ENCODE results near the gene PRKCA. TPM values are rescaled to one million over a fixed set of nuclear protein-coding genes. Genes with fewer than 3 reads are reported as not detected.

The PRKCA gene
- total RNA-seq, 2 experiments from 2014 or later, result 63.1 to 68.9 TPM

DNA sequence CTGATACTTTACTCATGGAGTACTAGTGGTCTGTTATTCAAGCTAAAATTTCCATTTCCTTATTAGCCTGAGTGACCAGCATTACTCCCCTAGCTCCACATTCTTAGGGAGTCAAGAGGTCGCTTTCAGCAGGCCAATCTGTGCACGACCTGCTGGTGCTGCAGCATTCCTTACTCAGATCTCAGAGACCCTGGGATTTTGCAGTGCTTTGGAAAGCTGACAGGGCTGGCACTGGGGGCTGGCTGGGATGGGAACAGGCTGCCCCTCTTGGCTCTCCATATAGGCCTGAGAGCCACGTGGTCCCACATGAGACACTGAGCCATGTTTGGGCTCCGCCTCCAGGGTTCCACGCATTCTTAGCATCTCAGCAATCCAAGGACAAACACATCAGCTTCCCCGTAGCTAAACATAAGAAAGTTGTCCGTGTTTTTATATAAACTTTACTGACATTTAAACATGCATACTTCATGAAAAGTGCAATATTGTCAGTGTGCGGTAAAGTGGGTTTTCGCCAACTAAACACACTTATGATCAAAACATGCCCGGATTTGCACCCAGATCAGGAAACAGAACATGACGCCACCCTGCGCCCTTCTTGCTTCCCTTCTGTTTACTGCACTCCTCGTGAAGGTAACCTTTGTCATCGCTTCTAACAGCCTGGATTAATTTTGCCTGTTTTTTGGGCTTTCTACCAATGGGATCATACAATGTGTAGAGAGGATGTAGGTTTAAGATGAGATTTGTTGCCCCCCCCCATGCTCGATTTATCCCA, 278.0 kb downstream of the PRKCA start:
- Mint-ChIP-seq H3K27ac (no peak overlapping the region), H3K27me3 (no peaks in the 10 kb centered on the region), H3K36me3 (peaks cover 9% of the 10 kb centered on the region), H3K4me1 (peaks cover 4% of the 10 kb centered on the region), H3K4me3 (no peak overlapping the region), H3K9me3 (ENCODE audit: low read depth) (peaks cover 5% of the 10 kb centered on the region)
- DNase-seq, result no peak
- CTCF ChIA-PET, result no interaction called here
- no peak for ATAC-seq

DNA sequence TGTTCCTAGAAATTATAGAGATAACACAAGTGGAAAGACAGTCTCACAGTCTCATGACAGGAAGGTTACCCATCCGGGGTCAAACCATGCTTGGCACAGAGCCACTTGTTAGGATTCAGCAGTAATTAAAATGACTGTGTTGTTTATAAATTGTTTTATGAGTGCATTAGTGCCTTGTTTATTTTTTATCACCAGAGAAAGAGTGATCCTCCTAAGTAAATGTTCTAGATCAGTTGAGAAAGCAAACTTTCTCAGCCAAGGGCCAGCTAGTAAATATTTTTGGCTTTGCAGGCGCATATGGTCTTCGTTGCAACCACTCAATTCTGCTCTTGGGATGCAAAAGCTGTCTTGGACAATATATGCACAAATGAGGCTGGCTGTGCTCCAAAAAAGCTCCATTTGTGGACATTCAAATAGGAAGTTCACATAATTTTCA, 278.6 kb downstream of the PRKCA start:
- CTCF ChIA-PET, result no interaction called here
- DNase-seq, result no peak
- Mint-ChIP-seq H3K4me3 (no peak overlapping the region), H3K9me3 (ENCODE audit: low read depth) (peaks cover 5% of the 10 kb centered on the region), H3K27ac (no peak overlapping the region), H3K27me3 (no peaks in the 10 kb centered on the region), H3K4me1 (peaks cover 4% of the 10 kb centered on the region), H3K36me3 (peaks cover 9% of the 10 kb centered on the region)
- no peak for ATAC-seq

DNA sequence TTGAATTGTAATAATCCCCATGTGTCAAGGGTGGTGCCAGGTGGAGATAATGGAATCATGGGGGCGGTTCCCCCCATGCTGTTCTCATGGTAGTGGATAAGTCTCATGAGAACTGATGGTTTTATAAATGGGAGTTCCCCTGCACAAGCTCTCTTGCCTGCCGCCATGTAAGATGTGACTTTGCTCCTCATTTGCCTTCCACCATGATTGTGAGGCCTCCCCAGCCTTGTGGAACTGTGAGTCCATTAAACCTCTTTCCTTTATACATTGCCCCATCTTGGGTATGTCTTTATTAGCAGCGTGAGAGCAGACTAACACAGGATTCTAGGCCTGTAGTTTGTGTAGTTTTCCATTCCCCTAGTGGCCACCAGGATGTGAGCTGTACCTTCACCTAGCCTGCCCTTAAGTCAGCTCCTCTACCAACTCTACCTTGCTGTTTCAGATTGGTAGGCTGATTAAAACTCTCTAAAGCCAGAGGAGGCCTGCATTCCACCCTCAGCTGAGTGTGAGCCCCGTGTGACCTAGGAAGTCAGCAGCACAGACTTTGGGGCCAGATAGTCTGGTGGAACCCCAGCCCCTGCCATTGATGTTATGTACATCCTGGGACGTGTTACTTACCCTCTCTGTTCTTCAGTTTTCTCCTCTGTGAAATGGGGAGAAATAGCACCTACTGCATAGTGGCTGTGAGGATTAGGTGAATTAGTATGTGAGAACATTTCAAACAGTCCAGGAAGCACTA, 280.1 kb downstream of the PRKCA start:
- Mint-ChIP-seq H3K4me3 (no peak overlapping the region), H3K9me3 (ENCODE audit: low read depth) (peaks cover 5% of the 10 kb centered on the region), H3K36me3 (peaks cover 9% of the 10 kb centered on the region), H3K27ac (no peak overlapping the region), H3K27me3 (no peaks in the 10 kb centered on the region), H3K4me1 (peaks cover 4% of the 10 kb centered on the region)
- DNase-seq, result no peak
- ATAC-seq, result no peak
- CTCF ChIA-PET, result no interaction called here

DNA sequence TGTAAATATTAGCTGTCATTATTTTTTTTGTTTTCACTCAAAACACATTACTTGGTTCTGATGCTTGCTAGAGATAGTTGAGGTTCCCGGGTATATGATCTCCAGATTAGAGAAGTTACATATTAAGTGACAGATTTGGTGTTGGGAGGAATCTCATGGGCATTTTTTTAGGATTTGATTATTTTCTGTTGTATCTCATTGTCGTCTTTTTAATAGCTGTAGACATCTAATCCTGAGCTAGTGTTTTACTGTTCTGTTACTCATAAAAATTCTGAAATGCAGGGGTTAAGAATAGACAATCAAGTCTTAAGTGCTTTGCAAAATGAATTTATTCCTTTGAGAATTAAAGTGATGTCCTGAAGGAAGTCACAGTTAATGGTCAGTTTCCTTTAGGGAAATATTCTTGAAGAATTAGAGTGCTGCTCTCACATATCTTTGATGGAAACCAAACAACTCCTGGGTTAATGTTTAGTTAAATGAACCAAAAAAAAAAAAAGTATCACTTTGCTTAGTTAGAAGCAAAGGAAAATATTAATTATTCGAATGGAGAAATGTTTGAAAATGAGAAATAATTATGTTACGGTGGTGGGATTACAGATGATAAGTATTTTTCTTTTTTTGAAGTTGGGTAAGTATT, 280.8 kb downstream of the PRKCA start:
- Mint-ChIP-seq H3K9me3 (ENCODE audit: low read depth) (peaks cover 5% of the 10 kb centered on the region), H3K27ac (no peak overlapping the region), H3K36me3 (peaks cover 9% of the 10 kb centered on the region), H3K4me3 (no peak overlapping the region), H3K27me3 (no peaks in the 10 kb centered on the region), H3K4me1 (peaks cover 8% of the 10 kb centered on the region)
- DNase-seq (no peak), ATAC-seq (no peak)
- CTCF ChIA-PET, result interaction anchor here (0.6 to 0.7 kb wide), 2 partner anchors 22 to 158 kb away, joined by 3 read pairs; no protein-coding TSS in a partner anchor

DNA sequence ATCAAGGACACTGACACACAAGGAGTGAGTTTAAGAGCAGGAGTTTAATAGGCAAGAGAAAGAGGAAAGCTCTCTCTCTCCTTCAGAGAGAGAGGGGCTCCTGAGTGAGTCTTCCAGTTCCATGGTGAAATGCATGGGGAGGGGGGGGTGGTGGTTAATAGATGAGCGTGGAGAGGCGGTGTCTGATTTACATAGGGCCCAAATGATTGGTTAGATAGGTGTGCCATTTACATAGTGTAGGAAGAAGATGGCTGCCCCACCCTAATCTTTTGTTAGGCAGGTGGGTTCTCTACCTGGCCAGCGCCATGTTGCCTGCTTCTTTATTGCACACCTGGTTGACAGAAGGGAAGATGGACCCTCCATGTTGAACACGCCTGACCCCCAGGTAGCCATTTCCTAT, 282.5 kb downstream of the PRKCA start:
- CTCF ChIA-PET, result no interaction called here
- no peak overlapping the region for H3K27ac Mint-ChIP-seq
- H3K36me3 Mint-ChIP-seq, result peaks cover 9% of the 10 kb centered on the region

DNA sequence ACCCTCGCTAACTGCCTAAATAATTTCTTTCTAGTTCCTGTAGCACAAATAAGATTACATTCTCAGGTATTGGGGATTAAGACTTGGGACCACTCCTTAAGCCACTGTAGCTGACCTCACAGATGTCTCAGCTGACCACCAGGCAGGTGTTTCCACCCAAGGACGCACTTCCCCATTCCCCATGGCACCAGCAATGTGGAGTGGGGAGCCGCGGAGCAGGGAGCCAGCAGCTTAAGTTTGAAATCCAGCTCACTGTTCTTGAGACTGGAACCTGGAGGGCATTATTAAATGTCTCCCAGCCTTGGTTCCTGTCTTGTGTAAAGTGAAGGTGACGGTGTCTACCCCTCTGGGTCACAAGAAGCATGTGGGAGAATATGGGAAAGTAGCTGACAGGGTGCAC, 283.1 kb downstream of the PRKCA start:
- no peak overlapping the region for H3K4me3 Mint-ChIP-seq
- no peaks in the 10 kb centered on the region for H3K27me3 Mint-ChIP-seq
- peaks cover 5% of the 10 kb centered on the region for H3K9me3 Mint-ChIP-seq (ENCODE audit: low read depth)
- DNase-seq, result no peak
- peaks cover 9% of the 10 kb centered on the region for H3K36me3 Mint-ChIP-seq
- H3K27ac Mint-ChIP-seq, result no peak overlapping the region
- CTCF ChIA-PET, result no interaction called here
- H3K4me1 Mint-ChIP-seq, result peaks cover 11% of the 10 kb centered on the region
- no peak for ATAC-seq

More for the DNA sequence above, 282.5 kb downstream of the PRKCA start:
- ATAC-seq (no peak), DNase-seq (no peak)
- no peak overlapping the region for H3K4me3 Mint-ChIP-seq
- peaks cover 5% of the 10 kb centered on the region for H3K9me3 Mint-ChIP-seq (ENCODE audit: low read depth)
- peaks cover 8% of the 10 kb centered on the region for H3K4me1 Mint-ChIP-seq
- H3K27me3 Mint-ChIP-seq, result no peaks in the 10 kb centered on the region

DNA sequence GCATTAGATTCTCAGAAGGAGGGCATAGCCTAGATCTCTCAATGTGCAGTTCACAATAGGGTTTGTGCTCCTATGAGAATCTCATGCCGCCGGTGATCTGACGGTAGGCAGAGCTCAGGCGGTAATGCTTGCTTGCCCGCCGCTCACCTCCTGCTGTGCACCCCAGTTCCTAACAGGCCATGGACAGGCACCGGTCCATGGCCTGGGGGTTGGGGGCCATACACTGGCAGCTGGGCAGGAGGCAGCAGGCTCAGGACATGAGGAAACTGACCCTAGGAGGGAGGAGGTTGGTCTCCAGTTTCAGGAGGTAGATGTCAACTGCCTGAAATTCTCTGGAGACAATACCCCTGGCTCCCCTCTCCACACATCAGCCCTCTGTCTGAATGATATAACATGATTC, 287.5 kb downstream of the PRKCA start:
- Mint-ChIP-seq H3K9me3 (ENCODE audit: low read depth) (no peaks in the 10 kb centered on the region), H3K4me3 (no peak overlapping the region)

DNA sequence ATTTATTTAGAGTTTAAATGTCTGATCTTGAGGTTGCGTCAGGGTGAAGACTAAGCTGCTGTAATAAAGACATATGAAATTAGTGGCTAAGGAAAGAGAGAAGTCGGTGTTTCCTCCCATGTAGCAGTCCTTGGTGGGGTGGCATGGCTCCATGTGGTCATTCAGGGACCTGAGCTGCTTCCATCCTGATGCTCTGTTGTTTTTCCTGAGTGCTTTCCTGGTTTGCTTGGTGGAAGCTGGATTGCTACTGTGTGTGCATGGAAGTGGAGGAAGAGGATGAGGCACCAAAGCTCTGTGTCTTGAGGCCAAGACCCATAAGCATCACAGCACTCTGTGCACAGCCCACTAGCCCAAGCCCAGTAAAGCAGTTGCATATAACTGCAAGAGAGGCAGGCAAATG, 290.7 kb downstream of the PRKCA start:
- CTCF ChIA-PET, result no interaction called here
- H3K27me3 Mint-ChIP-seq, result no peaks in the 10 kb centered on the region
- peaks cover 6% of the 10 kb centered on the region for H3K36me3 Mint-ChIP-seq
- H3K4me1 Mint-ChIP-seq, result peaks cover 8% of the 10 kb centered on the region
- H3K4me3 Mint-ChIP-seq, result no peak overlapping the region
- peaks cover 3% of the 10 kb centered on the region for H3K9me3 Mint-ChIP-seq (ENCODE audit: low read depth)
- no peak overlapping the region for H3K27ac Mint-ChIP-seq
- no peak for DNase-seq
- ATAC-seq, result no peak

More for the DNA sequence above, 287.5 kb downstream of the PRKCA start:
- Mint-ChIP-seq H3K36me3 (peaks cover 4% of the 10 kb centered on the region), H3K4me1 (peaks cover 11% of the 10 kb centered on the region), H3K27ac (no peak overlapping the region), H3K27me3 (no peaks in the 10 kb centered on the region)
- no peak for ATAC-seq
- CTCF ChIA-PET, result no interaction called here
- DNase-seq, result no peak

DNA sequence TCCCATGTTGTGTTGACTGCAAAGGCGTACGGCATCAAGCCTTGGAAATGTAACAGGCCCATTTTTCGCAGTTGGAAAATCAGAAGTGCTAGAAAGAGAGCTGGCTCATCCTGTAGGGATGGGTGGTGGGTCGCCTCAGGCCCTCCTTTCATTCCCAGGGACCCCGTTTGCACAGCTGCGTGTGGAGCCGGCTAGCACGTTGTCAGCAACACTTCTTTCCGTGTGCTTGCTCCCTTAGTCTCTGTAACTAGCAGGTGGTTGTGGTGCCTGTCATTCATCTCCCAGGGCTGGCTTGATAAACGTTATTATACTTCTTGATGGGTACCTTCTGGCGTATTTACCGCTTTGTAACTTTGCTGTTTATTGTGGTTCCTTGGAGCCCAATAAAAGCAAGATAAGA, 293.5 kb downstream of the PRKCA start:
- Mint-ChIP-seq H3K4me3 (no peak overlapping the region), H3K4me1 (no peaks in the 10 kb centered on the region), H3K27me3 (no peaks in the 10 kb centered on the region), H3K36me3 (peaks cover 4% of the 10 kb centered on the region), H3K9me3 (ENCODE audit: low read depth) (peaks cover 3% of the 10 kb centered on the region), H3K27ac (no peak overlapping the region)
- ATAC-seq, result no peak
- peak; percentile 21 for DNase-seq
- CTCF ChIA-PET, result no interaction called here

DNA sequence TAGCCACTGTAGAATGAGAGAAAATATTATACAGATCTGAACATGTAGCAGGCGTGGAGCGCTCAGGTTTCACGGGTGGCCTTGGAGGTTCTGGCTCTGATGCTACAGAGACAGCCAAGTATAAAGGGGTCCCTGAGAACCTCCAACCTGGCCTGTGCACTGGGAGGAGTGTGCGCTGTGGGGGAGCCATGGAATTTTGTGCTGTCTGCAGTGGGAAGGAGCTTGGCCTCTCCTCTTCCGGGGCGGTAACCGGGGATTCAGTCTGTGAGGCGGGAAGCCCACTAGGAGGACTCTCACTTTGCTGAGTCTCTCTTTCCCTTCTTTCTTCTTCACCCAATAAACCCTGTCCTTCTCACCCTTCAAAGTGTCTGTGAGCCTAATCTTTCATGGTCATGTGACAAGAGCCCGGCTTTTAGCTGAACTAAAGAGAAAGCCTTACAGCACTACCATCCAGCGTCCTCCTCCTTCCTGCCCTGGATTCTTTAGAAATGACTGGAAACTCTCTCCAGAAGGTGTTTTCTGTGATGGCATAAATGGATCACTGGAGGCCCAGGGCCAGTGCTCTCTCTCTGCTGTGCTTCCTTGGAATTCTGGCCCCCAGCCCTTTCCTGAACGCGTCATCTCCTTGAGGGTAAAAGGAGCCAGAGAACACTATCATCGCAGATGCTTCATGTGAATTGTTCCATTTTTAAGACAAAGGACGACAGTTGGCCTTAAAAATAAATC, 300.4 kb downstream of the PRKCA start:
- no peaks in the 10 kb centered on the region for H3K27me3 Mint-ChIP-seq
- no peak overlapping the region for H3K4me3 Mint-ChIP-seq
- no peaks in the 10 kb centered on the region for H3K4me1 Mint-ChIP-seq
- ATAC-seq (no peak), DNase-seq (peak; percentile 14)
- CTCF ChIA-PET, result no interaction called here
- H3K27ac Mint-ChIP-seq, result no peak overlapping the region
- H3K9me3 Mint-ChIP-seq (ENCODE audit: low read depth), result no peaks in the 10 kb centered on the region
- peaks cover 3% of the 10 kb centered on the region for H3K36me3 Mint-ChIP-seq

DNA sequence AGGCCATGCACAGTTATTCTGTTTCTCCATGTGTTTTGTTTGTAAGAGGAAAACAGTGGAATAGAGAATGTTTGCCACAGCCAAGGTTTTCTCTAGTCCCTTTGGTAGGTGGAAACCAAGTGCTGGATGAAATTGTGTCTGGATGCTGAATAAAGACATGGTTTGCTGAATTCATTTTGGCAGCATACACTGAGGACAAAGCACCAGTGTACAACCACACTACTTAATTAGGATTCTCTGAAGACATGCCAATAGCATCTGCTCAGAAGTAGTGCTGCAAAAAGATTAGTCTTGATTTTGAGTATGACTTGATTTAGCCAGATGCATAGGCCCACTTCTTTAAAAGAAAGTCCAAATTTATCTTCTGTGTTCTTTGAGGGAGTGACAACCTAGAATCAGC, 302.0 kb downstream of the PRKCA start:
- Mint-ChIP-seq H3K4me3 (no peak overlapping the region), H3K9me3 (ENCODE audit: low read depth) (peaks cover 6% of the 10 kb centered on the region), H3K4me1 (peaks cover under 1% of the 10 kb centered on the region), H3K27me3 (no peaks in the 10 kb centered on the region), H3K27ac (no peak overlapping the region), H3K36me3 (peaks cover 17% of the 10 kb centered on the region)
- DNase-seq (no peak), ATAC-seq (no peak)
- CTCF ChIA-PET, result interaction anchor here (1.4 kb wide), 1 partner anchor 12 kb away, joined by 3 read pairs; no protein-coding TSS in a partner anchor

DNA sequence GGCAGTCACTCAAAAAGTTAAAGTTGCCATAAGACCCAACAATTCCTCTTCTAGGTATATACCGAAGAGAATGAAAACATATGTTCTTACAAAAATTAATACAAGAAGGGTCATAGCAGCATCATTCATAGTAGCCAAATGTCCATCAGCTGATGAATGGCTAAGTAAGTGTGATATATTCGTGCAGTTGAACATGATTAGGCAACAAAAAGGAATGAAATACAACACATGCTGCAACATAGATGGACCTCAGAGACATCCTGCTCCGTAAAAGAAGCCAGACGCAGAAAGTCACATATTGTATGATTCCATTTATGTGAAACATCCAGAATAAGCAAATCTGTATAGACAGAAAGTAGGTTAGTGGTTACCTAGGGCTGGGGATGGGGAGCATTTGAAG, 303.1 kb downstream of the PRKCA start:
- no peaks in the 10 kb centered on the region for H3K27me3 Mint-ChIP-seq
- H3K27ac Mint-ChIP-seq, result no peak overlapping the region
- DNase-seq, result no peak
- H3K4me3 Mint-ChIP-seq, result no peak overlapping the region
- CTCF ChIA-PET, result interaction anchor here (1.3 to 1.4 kb wide), 2 partner anchors 10 to 22 kb away, joined by 3 read pairs; no protein-coding TSS in a partner anchor
- H3K4me1 Mint-ChIP-seq, result peaks cover 8% of the 10 kb centered on the region
- peaks cover 27% of the 10 kb centered on the region for H3K36me3 Mint-ChIP-seq
- no peak for ATAC-seq
- peaks cover 16% of the 10 kb centered on the region for H3K9me3 Mint-ChIP-seq (ENCODE audit: low read depth)

All from activated CD8-positive, alpha-beta memory T cell treated with anti-CD3 and anti-CD28 coated beads, Interleukin-2, amount 10 ng/mL, durations not matched to agents 7 days and 5 days (primary cell).